ENCODE results near the gene TMEM52.

The TMEM52 gene

DNA sequence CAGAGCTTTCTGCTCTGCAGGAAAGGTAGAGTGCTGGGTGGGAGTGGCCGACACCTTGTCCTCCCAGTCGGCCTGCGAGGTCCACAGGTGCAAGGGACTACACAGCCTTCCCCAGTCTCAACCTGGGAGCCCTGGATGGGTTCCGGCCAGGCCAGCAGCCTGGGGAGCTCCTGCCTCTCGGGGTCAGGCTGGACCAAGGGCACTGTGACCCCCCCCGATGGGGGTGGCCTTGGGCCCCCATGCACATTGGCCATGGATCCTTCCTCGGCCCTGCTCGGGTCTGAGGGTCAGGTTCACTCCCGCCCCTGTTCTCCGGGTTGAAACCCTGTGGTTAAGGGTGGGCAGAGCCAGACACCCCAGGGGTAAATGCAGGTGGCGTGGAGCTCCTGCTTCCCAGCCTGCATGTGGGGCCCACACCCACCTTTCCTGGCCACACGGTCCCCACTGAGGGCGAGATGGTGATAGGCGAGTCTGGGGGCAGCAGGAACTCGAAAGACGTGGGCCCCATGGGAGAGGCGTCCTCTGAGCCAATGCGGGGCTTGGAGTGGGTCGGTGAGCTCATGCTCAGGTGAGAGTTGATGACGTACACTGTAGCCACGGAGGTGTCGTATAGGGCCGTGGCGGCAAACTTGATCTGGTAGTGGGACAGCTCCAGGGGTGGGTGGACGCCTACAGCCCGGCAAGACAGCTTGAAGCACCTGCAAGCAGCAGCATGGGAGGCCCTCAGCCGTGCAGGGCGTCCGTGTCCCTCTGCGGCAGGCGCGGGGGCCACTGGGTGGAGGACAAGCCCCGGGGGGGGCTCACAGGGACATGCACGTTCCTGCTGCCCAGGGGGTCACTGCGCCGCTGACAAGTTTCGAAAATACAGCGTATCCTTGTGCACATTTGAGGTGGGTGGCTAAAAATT, 10.8 kb upstream of the TMEM52 start:
- Histone ChIP-seq H3K4me3 (ENCODE audit: low read length) (no peak overlapping the region), H3K4me1 (ENCODE audit: control insufficient read depth, insufficient read depth, low read length) (no peaks in the 10 kb centered on the region), H3K9ac (ENCODE audit: low read length) (no peak overlapping the region), H3K36me3 (ENCODE audit: control insufficient read depth, insufficient read depth, low read length) (no peaks in the 10 kb centered on the region), H3K27me3 (ENCODE audit: control insufficient read depth, insufficient read depth, low read length) (no peaks in the 10 kb centered on the region), H3K27ac (ENCODE audit: low read depth, low read length) (no peak overlapping the region)

DNA sequence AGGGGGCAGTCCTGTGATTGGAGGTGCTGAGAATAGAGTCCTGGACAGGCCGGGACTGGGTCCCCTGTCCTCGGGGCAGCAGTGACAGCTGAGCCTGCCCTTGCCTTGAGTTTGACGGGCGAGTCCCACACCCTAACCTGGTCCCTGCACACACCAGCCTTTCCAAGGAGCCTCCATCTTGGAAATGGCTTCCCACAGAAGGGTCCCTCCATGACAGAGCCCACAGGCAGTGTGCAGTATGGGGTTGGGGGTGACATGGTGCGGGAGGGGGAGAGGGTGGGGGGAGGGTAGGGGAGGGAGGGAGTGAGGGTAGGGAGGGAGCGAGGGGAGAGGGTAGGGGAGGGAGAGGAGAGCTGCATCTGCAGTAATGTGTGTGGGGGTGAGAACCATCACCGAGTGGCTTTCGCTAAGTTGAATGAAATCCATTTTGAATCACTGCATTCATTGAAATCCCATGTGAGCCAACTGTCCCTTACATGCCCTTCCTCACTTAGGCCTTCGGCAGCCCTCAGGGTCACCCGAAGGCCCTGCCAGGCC, 10.1 kb upstream of the TMEM52 start:
- H3K27me3 ChIP-seq (ENCODE audit: control insufficient read depth, insufficient read depth, low read length) = no peaks in the 10 kb centered on the region
- no peaks in the 10 kb centered on the region for H3K36me3 ChIP-seq (ENCODE audit: control insufficient read depth, insufficient read depth, low read length)
- no peaks in the 10 kb centered on the region for H3K4me1 ChIP-seq (ENCODE audit: control insufficient read depth, insufficient read depth, low read length)
- no peak overlapping the region for H3K9ac ChIP-seq (ENCODE audit: low read length)
- no peak overlapping the region for H3K4me3 ChIP-seq (ENCODE audit: low read length)
- H3K27ac ChIP-seq (ENCODE audit: low read depth, low read length) = no peak overlapping the region

DNA sequence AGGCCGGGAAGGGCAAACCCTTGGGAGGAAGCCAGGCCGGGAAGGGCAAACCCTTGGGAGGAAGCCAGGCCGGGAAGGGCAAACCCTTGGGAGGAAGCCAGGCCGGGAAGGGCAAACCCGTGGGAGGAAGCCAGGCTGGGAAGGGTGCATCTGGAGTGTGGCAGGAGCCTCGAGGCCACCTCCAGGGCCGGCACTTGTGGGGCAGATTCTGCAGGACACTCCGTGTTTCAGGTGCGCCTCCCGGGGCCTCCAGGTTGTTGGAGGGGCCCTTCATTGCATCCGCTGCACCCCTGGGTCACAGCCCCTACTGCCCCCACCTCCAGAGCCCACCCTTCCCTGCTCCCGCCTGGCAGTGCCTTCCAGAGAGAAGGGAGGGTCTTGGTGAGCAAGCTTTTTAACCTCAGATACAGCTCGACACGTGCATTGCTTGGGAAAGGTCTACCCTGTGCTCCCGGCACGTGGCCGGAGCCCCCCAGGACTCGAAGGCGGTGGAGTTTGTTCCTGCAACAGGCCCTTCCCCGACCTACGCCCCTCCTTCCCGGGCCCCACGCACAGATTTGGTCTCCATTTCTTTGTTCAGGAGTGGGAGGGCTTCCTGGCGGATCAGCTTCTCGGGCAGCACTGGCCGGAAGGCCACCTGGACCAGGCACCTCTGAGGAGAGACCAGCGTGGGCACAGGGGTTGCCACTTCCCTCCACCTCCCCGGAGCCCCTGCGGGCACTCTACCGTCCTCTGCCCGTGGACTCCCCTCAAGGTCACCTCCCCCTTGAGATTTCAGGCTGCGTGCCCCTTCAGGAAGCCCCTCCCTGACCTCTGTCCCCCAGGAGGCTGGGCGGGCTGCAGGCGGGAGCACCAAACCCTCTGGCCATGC, 9.4 kb upstream of the TMEM52 start:
- Histone ChIP-seq H3K4me3 (ENCODE audit: low read length) (no peak overlapping the region), H3K27ac (ENCODE audit: low read depth, low read length) (no peak overlapping the region), H3K36me3 (ENCODE audit: control insufficient read depth, insufficient read depth, low read length) (no peaks in the 10 kb centered on the region), H3K9ac (ENCODE audit: low read length) (no peak overlapping the region), H3K4me1 (ENCODE audit: control insufficient read depth, insufficient read depth, low read length) (no peaks in the 10 kb centered on the region), H3K27me3 (ENCODE audit: control insufficient read depth, insufficient read depth, low read length) (no peaks in the 10 kb centered on the region)

GRCh38 chr1:1927751-1928150, 8.7 kb upstream of the TMEM52 start:
- Histone ChIP-seq H3K36me3 (ENCODE audit: control insufficient read depth, insufficient read depth, low read length) (no peaks in the 10 kb centered on the region), H3K4me3 (ENCODE audit: low read length) (no peak overlapping the region)

DNA sequence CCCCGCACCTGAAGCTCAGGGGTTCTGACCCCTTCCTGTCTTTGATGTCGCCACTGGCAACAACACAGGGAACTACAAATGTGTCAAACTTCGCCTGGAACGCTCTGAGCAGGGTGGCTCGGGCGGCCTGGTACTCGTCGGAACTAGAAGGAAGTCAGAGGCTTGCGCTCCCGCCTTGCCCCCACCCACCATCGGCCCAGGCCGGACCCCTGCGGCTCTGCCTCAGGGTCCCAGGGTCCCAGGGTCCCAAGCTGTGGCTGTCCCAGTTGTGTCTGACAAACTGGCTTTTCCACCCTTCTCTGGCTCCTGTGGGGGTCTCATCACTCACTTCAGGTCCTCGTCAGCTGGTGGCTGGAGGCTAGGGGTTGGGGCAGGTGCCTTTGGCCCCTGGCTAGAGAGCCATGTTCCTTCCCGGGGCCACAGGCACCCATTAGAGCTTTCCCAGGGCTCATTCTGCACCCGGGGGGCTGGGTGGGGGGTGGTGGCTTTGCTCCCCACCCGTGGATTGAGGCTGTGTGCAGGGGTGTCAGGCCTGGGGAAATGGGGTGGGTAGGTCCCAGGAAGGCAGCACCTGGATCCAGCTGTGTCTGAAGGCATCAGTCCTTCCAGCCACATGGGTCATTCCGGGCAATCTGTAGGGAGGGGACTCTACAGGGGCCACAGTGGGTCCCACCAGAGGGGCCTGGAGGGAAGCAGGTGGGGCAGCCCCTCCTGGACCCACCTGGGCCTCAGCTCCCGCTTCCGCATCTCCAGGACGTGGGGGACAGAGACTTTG, 8.0 kb upstream of the TMEM52 start:
- no peaks in the 10 kb centered on the region for H3K4me1 ChIP-seq (ENCODE audit: control insufficient read depth, insufficient read depth, low read length)
- no peaks in the 10 kb centered on the region for H3K36me3 ChIP-seq (ENCODE audit: control insufficient read depth, insufficient read depth, low read length)
- no peaks in the 10 kb centered on the region for H3K27me3 ChIP-seq (ENCODE audit: control insufficient read depth, insufficient read depth, low read length)
- no peak overlapping the region for H3K9ac ChIP-seq (ENCODE audit: low read length)
- no peak overlapping the region for H3K27ac ChIP-seq (ENCODE audit: low read depth, low read length)
- H3K4me3 ChIP-seq (ENCODE audit: low read length) = no peak overlapping the region

More at GRCh38 chr1:1927751-1928150, 8.7 kb upstream of the TMEM52 start:
- Histone ChIP-seq H3K27ac (ENCODE audit: low read depth, low read length) (no peak overlapping the region), H3K4me1 (ENCODE audit: control insufficient read depth, insufficient read depth, low read length) (no peaks in the 10 kb centered on the region), H3K27me3 (ENCODE audit: control insufficient read depth, insufficient read depth, low read length) (no peaks in the 10 kb centered on the region), H3K9ac (ENCODE audit: low read length) (no peak overlapping the region)

GRCh38 chr1:1926346-1926811, 7.3 kb upstream of the TMEM52 start:
- Histone ChIP-seq H3K4me1 (ENCODE audit: control insufficient read depth, insufficient read depth, low read length) (no peaks in the 10 kb centered on the region), H3K36me3 (ENCODE audit: control insufficient read depth, insufficient read depth, low read length) (no peaks in the 10 kb centered on the region), H3K4me3 (ENCODE audit: low read length) (no peak overlapping the region), H3K9ac (ENCODE audit: low read length) (no peak overlapping the region), H3K27ac (ENCODE audit: low read depth, low read length) (no peak overlapping the region), H3K27me3 (ENCODE audit: control insufficient read depth, insufficient read depth, low read length) (no peaks in the 10 kb centered on the region)

DNA sequence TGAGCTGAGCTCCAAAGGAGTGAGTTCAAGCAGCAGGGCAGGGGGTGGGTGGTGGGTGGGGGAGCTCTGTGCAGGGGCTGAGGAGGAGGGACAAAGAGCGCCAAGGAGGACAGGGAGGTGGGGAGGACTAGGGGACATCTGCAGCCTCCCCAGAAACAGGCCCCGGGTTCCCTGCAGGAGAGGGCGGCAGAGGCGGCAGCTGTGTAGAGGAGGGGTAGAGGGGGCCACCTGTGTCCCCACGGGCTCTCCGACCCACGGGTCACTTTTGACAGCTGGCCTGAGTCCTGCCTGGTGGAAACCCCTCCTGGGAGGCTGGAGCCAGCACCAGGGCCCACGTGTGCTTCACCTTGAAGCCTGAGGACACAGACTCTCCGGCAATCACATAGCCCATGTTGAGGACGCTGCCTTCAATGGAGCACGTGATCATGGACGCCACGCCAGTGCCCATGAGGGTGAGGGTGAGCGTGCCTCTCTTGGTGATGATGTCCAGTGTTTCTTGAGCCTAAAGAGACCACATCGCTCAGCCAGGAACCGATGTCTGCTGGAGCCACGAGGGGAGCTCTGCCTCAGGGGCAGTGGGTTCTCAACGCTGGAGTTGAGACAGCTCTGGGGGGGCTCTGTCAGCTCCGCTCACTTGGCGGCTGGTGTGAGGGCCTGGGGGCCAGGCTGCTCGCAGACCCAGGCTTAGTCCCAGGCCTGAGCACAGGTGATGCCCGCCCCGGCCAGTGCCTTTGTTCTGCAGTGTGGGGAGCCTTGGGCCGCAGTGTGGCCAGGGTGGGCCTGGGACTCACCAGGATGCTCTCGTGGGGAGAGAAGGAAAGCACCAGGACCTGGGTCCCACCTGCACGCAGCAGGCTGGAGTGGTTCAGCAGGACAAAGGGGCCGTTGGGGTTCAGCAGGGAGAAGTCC, 6.6 kb upstream of the TMEM52 start:
- no peaks in the 10 kb centered on the region for H3K36me3 ChIP-seq (ENCODE audit: control insufficient read depth, insufficient read depth, low read length)
- no peak overlapping the region for H3K4me3 ChIP-seq (ENCODE audit: low read length)
- no peaks in the 10 kb centered on the region for H3K4me1 ChIP-seq (ENCODE audit: control insufficient read depth, insufficient read depth, low read length)
- no peaks in the 10 kb centered on the region for H3K27me3 ChIP-seq (ENCODE audit: control insufficient read depth, insufficient read depth, low read length)
- no peak overlapping the region for H3K27ac ChIP-seq (ENCODE audit: low read depth, low read length)
- H3K9ac ChIP-seq (ENCODE audit: low read length) = no peak overlapping the region

- no peak overlapping the region for H3K9ac ChIP-seq (ENCODE audit: low read length)
- no peaks in the 10 kb centered on the region for H3K27me3 ChIP-seq (ENCODE audit: control insufficient read depth, insufficient read depth, low read length)
- no peak overlapping the region for H3K4me3 ChIP-seq (ENCODE audit: low read length)
- no peaks in the 10 kb centered on the region for H3K4me1 ChIP-seq (ENCODE audit: control insufficient read depth, insufficient read depth, low read length)
- no peaks in the 10 kb centered on the region for H3K36me3 ChIP-seq (ENCODE audit: control insufficient read depth, insufficient read depth, low read length)
- no peak overlapping the region for H3K27ac ChIP-seq (ENCODE audit: low read depth, low read length)
Observed at GRCh38 chr1:1924849-1925248, 5.8 kb upstream of the TMEM52 start.

DNA sequence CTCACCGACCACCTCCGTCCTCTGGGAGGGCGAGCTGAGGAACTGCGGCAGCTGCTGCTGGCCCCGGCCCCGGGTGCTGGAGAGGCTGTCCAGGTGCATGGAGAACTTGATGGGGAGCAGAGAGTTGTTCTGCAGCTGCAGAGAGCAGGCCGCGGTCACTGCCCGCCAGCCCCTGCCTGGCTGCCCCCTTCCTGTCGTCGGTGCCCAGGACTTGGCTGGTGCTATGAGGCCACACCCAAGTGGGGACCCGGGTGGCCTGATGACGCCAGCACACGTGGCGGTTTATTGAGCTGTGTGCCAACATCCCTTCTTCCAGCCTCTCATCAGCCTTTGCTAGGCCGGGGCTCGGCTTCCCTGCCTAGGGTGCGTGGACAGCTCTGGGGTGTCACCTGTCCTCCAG, 5.3 kb upstream of the TMEM52 start:
- no peak overlapping the region for H3K4me3 ChIP-seq (ENCODE audit: low read length)

GRCh38 chr1:1922956-1923833, 4.1 kb upstream of the TMEM52 start:
- peaks cover 7% of the 10 kb centered on the region for H3K4me1 ChIP-seq (ENCODE audit: control insufficient read depth, insufficient read depth, low read length)
- no peak overlapping the region for H3K4me3 ChIP-seq (ENCODE audit: low read length)
- no peak overlapping the region for H3K27ac ChIP-seq (ENCODE audit: low read depth, low read length)
- H3K9ac ChIP-seq (ENCODE audit: low read length) = no peak overlapping the region
- no peaks in the 10 kb centered on the region for H3K36me3 ChIP-seq (ENCODE audit: control insufficient read depth, insufficient read depth, low read length)
- H3K27me3 ChIP-seq (ENCODE audit: control insufficient read depth, insufficient read depth, low read length) = no peaks in the 10 kb centered on the region

More for the DNA sequence above, 5.3 kb upstream of the TMEM52 start:
- H3K4me1 ChIP-seq (ENCODE audit: control insufficient read depth, insufficient read depth, low read length) = no peaks in the 10 kb centered on the region
- H3K27me3 ChIP-seq (ENCODE audit: control insufficient read depth, insufficient read depth, low read length) = no peaks in the 10 kb centered on the region
- H3K36me3 ChIP-seq (ENCODE audit: control insufficient read depth, insufficient read depth, low read length) = no peaks in the 10 kb centered on the region
- H3K27ac ChIP-seq (ENCODE audit: low read depth, low read length) = no peak overlapping the region
- H3K9ac ChIP-seq (ENCODE audit: low read length) = no peak overlapping the region

DNA sequence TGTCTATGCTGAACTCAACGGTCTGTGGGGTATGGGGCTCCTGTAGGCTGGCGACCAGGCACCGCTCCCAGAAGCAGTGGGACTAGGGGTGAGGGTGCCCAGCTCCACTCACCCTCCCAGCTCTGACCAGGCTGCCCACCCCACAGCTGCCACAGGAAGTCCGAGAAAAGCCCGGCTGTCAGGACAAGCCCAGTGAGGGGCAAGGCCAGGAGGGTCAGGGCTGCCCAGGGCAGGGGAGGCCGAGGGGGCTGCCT, 3.5 kb upstream of the TMEM52 start:
- H3K9ac ChIP-seq (ENCODE audit: low read length) = no peak overlapping the region
- H3K36me3 ChIP-seq (ENCODE audit: control insufficient read depth, insufficient read depth, low read length) = no peaks in the 10 kb centered on the region
- no peaks in the 10 kb centered on the region for H3K27me3 ChIP-seq (ENCODE audit: control insufficient read depth, insufficient read depth, low read length)
- no peak overlapping the region for H3K27ac ChIP-seq (ENCODE audit: low read depth, low read length)
- H3K4me1 ChIP-seq (ENCODE audit: control insufficient read depth, insufficient read depth, low read length) = peaks cover 9% of the 10 kb centered on the region
- no peak overlapping the region for H3K4me3 ChIP-seq (ENCODE audit: low read length)

Data from rectal smooth muscle tissue (tissue), 1 donor.